Central memory CD4-positive, alpha-beta T cell (primary cell): ENCODE results near the gene FBLN2.

ENCODE experiments used
- DNase-seq: peaks from one replicate; pipeline ENCODE4 v3.0.0; 2022

Gene FBLN2

DNA sequence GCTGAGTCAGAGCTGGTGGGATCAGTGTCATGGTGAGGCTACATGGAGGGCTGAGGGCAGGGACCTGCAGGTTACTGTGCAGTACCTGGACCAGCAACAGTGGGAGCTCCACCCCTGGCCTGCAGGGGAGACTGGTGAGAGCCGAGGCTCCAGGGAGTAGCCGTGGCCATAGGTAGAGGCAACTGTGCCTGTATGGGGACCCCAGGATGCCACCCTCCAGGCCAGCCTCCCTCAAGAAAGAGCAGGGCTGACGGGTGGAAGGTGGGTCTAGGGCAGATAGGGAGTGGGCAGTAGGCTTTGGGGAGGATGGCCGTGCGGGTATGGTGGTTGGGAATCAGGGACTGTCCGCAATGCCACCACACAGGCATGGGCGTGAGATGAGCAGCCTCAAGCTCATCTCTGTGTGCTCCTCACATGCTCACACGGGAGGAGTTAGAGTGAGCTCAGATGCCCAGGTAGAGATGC is 35.5 kb downstream of the FBLN2 start:
- DNase-seq: no peak

DNA sequence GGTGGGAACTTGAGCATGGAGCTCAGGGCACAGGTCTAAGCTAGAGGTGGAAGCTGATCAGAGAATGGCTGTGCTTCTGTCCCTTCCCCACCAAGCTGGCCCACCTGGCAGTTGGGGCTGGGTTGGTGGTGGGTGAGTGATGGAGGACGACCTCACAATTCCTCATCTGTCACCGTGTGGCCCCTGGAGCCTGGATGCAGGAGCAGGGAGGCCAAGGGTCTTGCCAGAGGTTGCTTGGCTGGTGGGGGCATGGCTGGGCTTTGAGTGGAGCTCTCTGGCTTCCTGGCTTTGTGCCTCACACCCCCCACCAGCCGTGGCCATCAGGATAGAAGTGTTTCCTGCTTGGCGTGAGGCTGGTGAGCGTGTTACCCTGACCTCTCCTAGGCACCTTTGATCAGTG is 36.0 kb downstream of the FBLN2 start:
- DNase-seq: no peak

DNA sequence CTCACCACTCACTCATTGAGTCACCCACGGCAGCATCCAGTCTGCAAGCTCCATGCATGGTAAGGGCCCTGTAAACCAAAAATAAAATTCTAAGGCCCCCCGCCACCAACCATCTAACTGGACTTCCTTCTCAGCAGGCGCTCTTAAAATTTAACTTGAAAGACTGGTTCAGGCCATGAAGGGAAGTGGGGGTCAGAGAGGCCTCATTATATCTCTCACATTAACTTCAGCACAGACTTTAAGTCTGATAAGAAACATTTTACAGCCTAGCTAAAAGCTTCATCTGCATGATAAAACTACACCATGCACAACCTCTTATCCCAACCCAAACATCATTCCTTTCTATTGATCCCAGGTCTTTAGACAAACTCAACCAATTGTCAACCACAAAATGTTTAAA is 38.5 kb downstream of the FBLN2 start:
- DNase-seq: no peak

DNA sequence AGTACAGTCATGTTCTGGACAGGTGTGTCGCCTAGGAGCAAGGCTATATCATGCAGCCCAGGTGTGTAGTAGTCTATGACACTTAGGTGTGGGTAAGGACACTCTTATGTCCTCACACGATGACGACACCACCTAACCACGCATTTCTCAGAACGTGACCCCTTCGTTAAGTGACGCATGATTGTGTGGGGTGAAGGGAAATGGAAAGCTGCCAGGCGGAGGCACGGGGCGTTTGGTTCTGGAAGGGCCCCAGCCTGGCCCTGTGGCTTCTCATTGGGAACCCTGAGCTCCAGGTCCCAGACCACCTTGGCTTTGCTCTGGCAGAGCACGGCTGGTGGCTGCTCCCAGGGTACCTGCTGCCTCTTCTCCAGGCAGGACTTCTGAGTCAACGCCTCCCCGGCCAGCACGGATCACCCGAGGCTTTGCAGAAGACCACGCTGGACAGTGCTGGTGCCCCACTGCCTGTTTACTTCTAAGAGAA is 39.3 kb downstream of the FBLN2 start:
- DNase-seq: no peak

DNA sequence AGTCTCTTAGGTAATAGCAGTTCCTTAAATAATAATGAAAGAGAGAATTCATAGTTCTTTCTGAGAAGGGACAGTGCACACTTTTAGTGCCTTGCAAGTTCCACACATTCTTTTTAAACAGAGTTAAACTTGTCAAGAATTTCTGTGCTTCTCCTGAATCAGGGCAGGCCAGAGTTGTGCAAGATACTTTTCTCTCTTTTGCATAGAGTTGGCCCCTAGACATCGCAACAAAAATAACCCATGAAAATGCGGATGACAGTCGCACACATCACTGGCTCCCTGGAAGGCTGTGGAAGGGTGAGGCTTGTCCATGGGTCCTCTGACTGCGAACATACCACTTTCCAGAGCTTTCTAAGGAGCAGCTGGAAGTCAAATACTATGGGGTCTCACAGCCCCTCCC is 40.1 kb downstream of the FBLN2 start:
- no peak for DNase-seq

DNA sequence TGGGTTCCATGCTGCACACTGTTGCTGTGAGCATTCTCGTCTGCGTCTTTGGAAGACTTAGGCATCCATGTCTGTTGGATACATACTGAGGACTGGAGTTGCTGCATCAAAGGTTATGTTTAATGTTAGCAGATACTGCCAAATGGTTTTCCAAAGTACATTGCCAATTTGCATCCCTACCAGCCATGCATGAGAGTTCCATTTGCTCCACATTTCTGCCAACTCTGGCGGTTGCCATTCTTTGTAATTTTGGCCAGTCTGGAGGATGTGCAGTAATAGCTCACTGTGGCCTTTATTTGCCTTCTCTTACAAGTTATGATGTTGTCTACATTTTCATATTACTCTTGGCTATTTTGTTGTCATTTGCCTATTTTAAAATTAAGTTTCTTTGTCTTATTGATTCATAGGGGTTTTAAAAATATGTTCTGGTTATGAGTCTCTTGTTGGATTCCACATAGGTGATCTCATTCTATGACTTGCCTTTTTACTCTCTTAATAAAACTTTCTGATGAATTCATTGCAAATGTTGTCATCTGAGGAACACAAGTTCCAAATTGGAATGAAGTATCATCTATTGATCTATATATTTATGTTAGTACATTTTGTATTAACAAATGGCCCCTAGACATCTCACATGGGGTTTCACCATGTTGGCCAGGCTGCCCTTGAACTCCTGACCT is 42.1 kb downstream of the FBLN2 start:
- no peak for DNase-seq

DNA sequence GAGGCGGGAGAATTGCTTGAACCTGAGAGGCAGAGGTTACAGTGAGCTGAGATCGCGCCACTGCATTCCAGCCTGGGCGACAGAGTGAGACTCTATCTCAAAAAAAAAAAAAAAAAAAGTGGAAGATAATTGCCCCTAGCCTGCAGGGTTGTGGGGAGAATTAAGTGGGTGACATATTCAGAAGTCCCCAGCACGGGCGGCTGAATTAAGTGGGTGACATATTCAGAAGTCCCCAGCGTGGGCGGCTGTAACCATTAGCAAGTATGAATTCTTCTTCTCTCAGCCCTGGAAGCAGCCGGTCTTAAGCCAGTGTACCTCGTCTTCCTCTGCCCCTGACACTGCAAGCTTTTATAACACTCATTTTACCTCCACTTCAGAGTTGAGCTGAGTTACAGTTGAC is 44.7 kb downstream of the FBLN2 start:
- no peak for DNase-seq

DNA sequence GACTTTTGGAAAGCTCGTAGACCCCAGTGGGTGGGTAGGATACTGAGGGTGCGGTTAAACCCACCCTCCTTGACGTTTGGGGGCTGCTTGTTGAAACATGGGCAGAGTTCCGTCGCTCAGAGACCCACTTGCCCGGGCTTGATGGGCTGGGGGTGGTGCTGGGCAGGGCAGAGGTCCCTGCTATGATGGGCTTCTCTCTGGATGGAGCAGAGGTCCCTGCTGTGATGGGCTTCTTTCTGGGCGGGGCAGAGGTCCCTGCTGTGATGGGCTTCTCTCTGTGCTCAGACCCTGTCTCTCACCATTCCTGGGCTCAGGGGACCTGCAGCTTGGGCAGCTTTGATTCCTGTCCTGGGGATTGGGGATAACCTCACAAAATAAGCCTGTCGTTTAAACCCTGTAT is 45.2 kb downstream of the FBLN2 start:
- no peak for DNase-seq

DNA sequence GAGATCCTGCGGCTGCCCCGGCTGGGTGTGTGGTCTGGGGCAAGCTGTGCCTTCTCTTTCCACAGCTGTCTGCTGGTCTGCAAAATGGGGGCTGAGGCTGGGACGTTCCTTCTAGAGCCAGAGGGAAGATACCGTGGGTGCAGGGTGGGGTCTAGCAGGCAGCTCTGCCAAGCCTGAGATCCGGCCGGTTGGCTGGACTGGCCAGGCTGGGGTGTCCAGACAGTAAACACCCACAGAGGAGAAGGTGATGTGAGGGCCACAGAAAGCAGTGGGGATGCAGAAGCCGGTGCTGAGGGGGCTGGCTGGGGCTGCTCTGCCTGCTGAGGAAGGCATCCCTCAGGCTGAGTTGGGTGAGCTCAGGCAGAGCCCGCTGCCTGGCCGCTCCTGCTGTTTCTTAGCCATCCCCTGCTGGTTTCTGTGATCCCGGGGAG is 46.1 kb downstream of the FBLN2 start:
- DNase-seq: no peak

DNA sequence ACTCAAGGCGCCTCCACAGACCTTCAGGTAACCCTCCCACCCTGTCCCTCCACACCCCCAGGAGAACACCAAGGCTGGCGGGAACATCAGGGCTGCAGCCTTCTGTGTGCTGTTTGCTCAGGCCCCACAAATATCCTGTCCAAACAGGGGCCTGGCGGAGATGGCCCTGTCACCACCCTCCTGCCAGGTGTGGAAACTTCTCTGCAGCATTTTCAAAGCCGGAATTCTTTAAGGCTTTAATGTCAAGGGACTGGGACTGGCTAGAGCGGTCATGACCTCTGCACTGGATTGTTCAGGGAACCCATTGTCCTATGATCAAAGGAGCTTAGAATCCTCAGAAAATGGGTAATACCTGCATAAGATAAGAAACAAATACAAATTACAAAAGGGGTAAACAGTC is 46.6 kb downstream of the FBLN2 start:
- no peak for DNase-seq

DNA sequence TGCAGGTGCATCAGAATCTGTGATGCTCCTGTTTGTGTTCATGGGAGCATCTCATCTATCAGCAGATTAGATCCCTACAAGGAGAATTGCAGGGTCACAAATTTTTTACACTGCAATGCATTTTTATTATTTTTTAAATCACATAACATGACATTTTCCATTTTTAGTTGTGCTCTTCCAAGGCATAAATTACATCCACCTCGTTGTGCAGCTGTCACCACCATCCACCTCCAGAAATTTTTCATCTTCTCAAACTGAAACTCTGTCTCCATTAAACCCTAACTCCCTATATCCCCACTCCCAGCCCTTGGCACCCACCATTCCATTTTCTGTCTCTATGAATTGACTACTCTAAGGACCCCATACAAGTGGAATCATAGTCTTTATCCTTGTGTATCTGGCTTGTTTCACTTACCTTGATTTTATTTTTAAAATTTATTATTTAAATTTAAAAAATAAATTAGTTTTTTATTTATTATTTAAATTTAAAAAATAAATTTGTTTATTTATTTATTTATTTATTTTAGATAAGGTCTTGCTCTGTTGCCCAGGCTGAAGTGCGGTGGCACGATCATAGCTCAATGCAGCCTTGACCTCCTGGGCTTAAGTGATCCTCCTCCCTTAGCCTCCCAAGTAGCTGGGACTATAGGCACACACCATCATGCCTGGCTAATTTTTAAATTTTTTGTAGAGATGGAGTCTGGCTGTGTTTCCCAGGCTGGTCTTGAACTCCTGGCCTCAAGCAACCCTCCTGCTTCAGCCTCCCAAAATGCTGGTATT is 47.7 kb downstream of the FBLN2 start:
- no peak for DNase-seq

DNA sequence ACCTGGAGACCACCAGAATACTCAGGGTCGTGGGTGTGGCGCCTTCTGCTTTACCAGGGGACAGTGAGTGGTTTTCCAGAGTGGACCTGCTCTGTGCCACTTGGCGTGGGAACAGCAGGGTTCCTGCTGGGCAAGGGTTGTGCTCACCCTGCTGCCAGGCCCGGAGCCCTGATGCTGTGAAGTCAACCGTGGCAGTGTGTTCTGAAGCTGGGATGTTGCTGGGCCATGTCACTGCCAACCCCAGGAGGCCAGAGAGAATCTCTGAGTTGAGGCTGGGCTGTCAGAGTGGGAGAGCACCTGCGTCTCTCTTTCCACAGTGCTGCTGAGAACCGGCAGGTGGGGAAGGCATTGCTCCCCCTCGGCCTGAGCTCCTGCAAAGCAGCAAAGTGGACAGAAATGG is 48.7 kb downstream of the FBLN2 start:
- DNase-seq: no peak

DNA sequence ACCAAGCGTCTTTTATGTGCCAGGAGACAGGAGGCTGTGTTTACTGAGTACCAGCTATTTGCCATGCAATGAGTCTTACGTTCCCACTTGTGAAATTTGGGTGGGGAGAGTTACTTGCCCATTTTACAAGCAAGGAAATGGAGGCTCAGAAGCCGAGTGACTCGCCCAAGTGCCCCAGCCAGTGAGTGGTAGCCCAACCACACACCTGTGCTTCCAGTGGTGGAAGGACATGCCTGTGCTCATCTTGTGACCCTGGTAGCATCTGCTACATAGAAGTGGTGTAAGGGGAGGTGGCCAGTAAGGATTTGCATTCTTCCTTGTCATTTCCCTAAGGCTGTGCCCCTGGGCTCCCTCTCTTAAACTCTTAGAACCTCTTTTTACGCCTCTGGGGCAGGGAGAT is 49.3 kb downstream of the FBLN2 start:
- DNase-seq: no peak

DNA sequence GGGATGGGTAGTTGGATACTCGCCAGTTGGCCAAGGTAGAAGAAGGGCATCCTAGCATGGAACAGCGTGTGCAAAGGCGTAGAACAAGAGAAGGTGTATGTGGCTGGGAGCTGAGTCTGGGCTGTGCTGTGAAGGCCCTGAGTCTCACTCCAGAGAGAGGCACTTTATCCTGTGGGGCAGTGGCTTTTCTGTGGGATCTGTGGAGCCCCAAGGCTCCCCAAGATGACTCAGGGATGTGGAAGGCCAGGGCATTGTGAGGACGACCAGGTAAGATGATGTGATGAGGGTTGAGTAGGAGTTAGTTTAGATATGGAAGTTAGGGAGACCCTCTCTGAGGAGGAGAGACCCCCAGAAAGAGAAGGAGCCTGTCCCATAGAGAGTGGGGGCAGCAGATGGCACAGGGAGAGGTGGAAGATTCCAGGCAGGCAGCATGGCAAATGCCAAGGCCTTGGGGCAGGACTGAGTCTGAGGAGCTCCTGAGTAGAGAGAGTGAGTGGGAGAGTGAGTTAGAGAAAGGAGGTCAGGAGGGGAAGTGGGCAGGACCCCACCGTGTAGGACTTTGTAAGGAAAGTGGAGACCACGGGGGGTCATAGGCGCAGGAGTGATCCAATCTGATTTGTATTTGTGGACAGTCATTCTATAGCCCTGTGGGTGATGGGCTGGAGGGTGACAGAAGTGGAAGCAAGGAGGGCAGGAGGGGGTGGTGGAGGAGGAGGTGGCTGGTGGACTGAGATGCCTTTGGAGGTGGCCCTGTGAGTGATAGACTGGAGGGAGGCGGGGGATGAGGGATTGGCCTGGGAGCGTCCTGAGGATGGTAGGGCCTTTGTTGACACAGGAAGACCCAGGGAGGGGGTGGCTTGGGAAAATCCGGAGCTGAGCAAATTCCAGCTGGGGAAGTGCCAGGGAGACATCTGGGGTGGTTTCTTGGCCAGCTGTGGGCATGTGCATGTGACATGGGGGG is 50.3 kb downstream of the FBLN2 start:
- DNase-seq: no peak

DNA sequence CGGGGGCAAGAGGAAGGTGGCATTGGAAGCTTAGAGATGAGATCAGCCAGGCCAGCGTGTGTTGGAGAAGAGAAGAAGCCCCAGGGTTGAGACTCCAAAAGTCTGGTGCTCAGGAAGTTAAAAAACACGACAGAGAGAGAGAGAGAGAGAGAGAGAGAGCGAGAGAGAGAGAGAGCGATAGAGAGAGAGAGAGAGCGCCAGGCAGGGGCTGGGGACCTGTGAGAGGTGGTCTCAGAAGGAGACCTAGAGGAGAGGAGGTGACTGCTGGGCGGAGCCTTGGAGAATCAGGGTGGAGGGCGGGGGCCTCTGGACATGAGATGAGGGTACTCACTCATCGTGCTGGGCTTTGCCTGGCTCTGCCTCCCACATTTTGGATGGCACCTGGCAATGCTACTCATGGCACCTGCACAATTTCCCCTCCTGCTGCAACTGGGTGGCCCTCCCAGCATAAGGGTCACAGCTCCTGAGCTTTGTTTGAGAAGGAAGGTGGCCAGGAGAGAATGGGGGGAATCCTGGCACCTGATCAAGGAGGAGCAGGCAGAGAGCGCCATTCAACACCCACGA is 51.0 kb downstream of the FBLN2 start:
- DNase-seq: no peak

DNA sequence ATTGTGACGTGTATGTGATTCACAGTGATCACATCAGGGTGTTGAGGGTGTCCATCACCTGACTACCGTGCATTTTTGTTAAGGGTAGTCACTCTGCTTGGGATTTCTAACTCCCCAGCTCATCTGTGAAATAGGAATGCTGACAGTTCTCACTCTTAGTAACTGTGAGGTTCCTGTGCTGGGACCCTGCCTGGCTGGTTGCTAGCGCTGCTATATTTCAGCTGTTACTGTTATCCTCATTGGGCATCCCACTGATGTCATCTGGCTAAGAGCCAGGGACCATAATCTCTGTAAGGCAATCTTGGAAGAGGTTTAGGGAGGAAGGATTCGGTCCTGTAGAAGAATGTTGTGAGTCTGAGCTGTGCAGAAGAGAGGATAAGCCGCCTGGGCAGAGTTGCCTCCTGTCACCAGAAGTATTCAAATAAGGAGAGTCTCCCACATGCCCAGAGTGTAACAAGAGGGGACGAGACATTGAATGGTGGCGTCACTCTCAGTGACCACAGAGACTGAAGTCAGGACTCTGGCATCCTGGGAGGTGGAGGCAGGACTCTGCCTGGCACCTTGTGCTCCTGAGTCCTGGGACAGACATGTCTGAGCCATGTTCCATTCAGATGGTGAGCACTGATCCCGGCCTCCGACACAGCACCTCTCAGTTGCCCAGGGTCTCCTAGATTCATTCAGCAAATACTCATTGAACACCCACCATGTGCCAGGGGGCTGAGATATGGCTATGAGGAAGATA is 52.2 kb downstream of the FBLN2 start:
- DNase-seq: no peak

DNA sequence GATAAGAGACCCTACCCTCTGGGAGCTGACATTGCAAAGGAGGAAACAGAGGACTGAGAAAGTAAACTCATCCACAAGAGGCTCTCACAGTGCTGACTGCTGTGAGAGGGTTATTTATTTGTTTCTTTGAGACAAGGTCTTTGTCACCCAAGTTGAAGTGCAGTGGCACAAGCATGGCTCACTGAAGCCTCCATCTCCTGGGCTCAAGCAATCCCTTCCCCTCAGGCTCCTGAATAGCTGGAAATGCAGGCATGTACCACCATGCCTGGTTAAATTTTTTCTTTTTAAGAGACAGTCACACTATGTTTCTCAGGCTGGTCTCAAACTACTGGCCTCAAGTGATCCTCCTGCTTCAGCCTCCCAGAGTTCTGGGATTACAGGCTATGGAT is 52.8 kb downstream of the FBLN2 start:
- no peak for DNase-seq

DNA sequence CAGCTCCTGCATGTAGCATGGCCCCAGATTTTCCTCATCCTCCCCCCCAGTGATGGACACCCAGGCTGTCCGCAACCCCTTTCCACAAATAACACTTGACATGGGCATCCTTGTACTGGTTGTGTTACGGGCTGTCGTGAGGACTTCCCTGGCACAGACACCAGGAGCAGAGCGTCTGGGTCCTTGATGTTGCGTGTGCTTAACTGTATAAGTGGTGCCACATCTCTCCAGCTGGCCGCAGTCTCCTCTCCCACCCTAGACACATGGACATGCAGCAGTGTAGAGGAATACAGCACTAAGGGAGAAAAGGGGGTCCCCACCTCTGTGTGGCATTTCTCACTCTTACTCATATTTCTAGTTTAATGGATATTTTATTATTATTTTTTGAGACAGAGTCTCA is 56.6 kb downstream of the FBLN2 start:
- DNase-seq: no peak

DNA sequence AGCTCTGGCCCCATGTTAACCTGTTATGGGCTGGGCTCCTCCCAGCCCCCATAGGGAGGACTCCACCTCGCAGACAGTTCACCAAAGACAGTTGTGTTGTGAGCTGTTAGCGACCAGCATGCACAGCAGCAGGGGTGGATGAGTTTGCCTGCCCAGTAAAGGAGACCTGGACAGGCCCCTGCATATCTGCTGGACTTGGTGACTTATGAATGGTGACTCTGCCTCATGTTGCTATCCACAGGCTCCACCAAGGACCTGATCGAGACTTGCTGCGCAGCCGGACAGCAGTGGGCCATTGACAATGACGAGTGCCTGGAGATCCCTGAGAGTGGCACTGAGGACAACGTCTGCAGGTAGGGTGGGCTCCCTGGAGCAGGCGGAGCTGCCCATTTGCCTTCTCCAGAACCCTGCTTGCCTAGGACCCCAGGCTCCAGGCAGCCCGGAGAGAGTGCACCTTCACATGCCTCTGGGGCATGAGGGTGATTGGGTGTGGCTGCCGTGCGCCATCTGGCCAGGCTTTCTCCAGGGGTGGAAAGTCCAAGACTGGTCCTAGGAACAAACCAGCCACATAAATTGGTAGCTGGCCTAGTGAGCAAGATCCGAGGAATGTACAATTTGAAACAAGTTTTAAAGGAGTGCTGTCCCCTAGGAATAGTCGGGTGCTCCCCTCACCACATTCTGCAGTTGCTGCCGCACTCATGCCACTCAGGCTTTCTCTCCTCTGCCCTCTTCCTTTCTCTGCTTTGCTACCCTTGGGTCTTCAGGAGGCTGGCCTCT is 59.1 kb downstream of the FBLN2 start:
- no peak for DNase-seq

DNA sequence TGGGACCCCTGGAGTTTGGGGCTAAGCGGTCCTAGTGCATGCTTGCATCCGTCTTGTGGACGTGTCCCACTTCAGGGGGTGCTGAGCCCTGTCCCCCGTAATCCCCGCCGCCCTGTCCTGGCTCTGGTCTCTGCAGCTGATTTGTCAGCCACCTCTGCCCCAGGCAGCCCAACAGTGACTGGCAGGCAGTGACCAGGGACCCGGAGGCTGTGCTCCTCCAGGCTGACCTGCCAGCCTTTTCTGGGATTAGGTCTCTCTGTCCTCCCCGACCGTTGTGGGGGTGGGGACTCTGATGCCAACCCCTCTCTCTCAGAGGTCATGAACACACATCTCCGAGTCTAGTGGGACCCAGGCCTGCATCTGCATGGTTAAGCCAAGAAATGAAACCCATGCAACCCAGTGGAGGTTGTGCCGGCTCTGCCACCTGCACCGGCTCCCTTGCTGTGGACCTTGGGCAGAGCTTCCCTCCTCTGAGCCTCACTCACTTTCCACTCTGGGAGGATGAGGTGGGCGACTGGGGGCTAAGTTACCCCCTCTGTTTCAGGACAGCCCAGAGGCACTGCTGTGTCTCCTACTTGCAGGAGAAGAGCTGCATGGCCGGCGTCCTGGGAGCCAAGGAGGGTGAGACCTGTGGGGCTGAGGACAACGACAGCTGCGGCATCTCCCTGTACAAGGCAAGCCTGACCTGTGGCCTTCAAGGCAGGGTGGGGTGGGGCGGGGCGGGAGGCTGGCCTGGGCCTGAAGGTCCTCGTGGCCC is 60.2 kb downstream of the FBLN2 start:
- no peak for DNase-seq
